ENCODE data around the gene FMNL3.

The FMNL3 gene

GRCh38 chr12:49626836-49627235 is 80.4 kb downstream of the FMNL3 start:
- TF ChIP-seq MAX (IDR thresholded peaks at IDR 0.05) (no peak), REST (IDR thresholded peaks at IDR 0.05; ENCODE audit: low read depth) (no peak), RAD21 (IDR thresholded peaks at IDR 0.05; ENCODE audit: low read depth) (no peak), TEAD4 (IDR thresholded peaks at IDR 0.05) (no peak), CEBPB (IDR thresholded peaks at IDR 0.05) (no peak), YY1 (IDR thresholded peaks at IDR 0.05; ENCODE audit: low read depth) (no peak), EGR1 (IDR thresholded peaks at IDR 0.05) (no peak), USF1 (IDR thresholded peaks at IDR 0.05) (no peak), FOXM1 (IDR thresholded peaks at IDR 0.05; ENCODE audit: borderline replicate concordance, low read depth) (no peak), NFIC (IDR thresholded peaks at IDR 0.05) (no peak), TAF1 (IDR thresholded peaks at IDR 0.05; ENCODE audit: low read depth) (no peak), TCF12 (IDR thresholded peaks at IDR 0.05; ENCODE audit: low read depth) (no peak), CREB1 (IDR thresholded peaks at IDR 0.05; ENCODE audit: low read depth) (no peak), EP300 (IDR thresholded peaks at IDR 0.05; ENCODE audit: borderline replicate concordance) (no peak), ZBTB7A (IDR thresholded peaks at IDR 0.05; ENCODE audit: low read depth) (no peak)

- TF ChIP-seq YY1 (IDR thresholded peaks at IDR 0.05; ENCODE audit: low read depth) = no peak
- no peak for TF ChIP-seq EP300 (IDR thresholded peaks at IDR 0.05; ENCODE audit: borderline replicate concordance)
- TF ChIP-seq RAD21 (IDR thresholded peaks at IDR 0.05; ENCODE audit: low read depth) = no peak
- TF ChIP-seq CREB1 (IDR thresholded peaks at IDR 0.05; ENCODE audit: low read depth) = no peak
- TF ChIP-seq CEBPB (IDR thresholded peaks at IDR 0.05) = no peak
- TF ChIP-seq ZBTB7A (IDR thresholded peaks at IDR 0.05; ENCODE audit: low read depth) = no peak
- no peak for TF ChIP-seq USF1 (IDR thresholded peaks at IDR 0.05)
- TF ChIP-seq REST (IDR thresholded peaks at IDR 0.05; ENCODE audit: low read depth) = no peak
- no peak for TF ChIP-seq MAX (IDR thresholded peaks at IDR 0.05)
- TF ChIP-seq FOXM1 (IDR thresholded peaks at IDR 0.05; ENCODE audit: borderline replicate concordance, low read depth) = no peak
Observed at GRCh38 chr12:49626169-49626835, 80.9 kb downstream of the FMNL3 start.

- TF ChIP-seq RAD21 (IDR thresholded peaks at IDR 0.05; ENCODE audit: low read depth) (no peak), TEAD4 (IDR thresholded peaks at IDR 0.05) (no peak), EGR1 (IDR thresholded peaks at IDR 0.05) (no peak), TCF12 (IDR thresholded peaks at IDR 0.05; ENCODE audit: low read depth) (no peak)
Observed at GRCh38 chr12:49624921-49625577, 82.2 kb downstream of the FMNL3 start.

GRCh38 chr12:49623142-49623904 is 83.9 kb downstream of the FMNL3 start, which contains the start of gene PRPF40B:
Gene PRPF40B, plus strand, starts transcription at chr12:49623561. Its CDS starts 30 bp downstream, at chr12:49623591.
- no peak; the same call in 1 of the 2 replicates for TF ChIP-seq USF1 (IDR thresholded peaks at IDR 0.05)
- TF ChIP-seq FOXM1 (IDR thresholded peaks at IDR 0.05; ENCODE audit: borderline replicate concordance, low read depth) = no peak
- TF ChIP-seq TAF1 (IDR thresholded peaks at IDR 0.05; ENCODE audit: low read depth) = peak; percentile 87; the same call in 1 of the 2 replicates
- no peak for TF ChIP-seq CREB1 (IDR thresholded peaks at IDR 0.05; ENCODE audit: low read depth)
- TF ChIP-seq NFIC (IDR thresholded peaks at IDR 0.05) = no peak
- TF ChIP-seq RAD21 (IDR thresholded peaks at IDR 0.05; ENCODE audit: low read depth) = peak; percentile 40; the same call in 1 of the 2 replicates
- no peak for TF ChIP-seq REST (IDR thresholded peaks at IDR 0.05; ENCODE audit: low read depth)
- peak; percentile 52; the same call in 1 of the 2 replicates for TF ChIP-seq TCF12 (IDR thresholded peaks at IDR 0.05; ENCODE audit: low read depth)
- no peak; the same call in 1 of the 2 replicates for TF ChIP-seq CEBPB (IDR thresholded peaks at IDR 0.05)
- no peak for TF ChIP-seq TEAD4 (IDR thresholded peaks at IDR 0.05)
- TF ChIP-seq YY1 (IDR thresholded peaks at IDR 0.05; ENCODE audit: low read depth) = 0 out of 2 replicates have a peak, but pooled peaks have one; percentile 16
- peak; percentile 38; the same call in 1 of the 2 replicates for TF ChIP-seq EP300 (IDR thresholded peaks at IDR 0.05; ENCODE audit: borderline replicate concordance)
- TF ChIP-seq ZBTB7A (IDR thresholded peaks at IDR 0.05; ENCODE audit: low read depth) = peak; percentile 94
- peak; percentile 95 for TF ChIP-seq EGR1 (IDR thresholded peaks at IDR 0.05)
- peak; percentile 80 for TF ChIP-seq MAX (IDR thresholded peaks at IDR 0.05)

All from Ishikawa (cell line).